ENCODE data around the gene MDFIC.
"Not testable (repeated sequence)": the region's sequence is repeated elsewhere in the genome, so short reads cannot be mapped to it uniquely, and the experiment has no call there.

MDFIC gene

GRCh38 chr7:114922026-114922651 lies at the start of gene MDFIC:
MDFIC (plus strand) TSS chr7:114922094; CDS start chr7:114923034, 940 bp downstream.
- no peak for DNase-seq

- no peak for DNase-seq
Observed at GRCh38 chr7:114874170-114874569, 47.7 kb upstream of the MDFIC start.

GRCh38 chr7:114875186-114875585 lies 46.7 kb upstream of the MDFIC start:
- DNase-seq, result no peak

- DNase-seq, result no peak
Observed at GRCh38 chr7:114879554-114879953, 42.3 kb upstream of the MDFIC start.

- DNase-seq, result no peak
Observed at GRCh38 chr7:114885836-114886235, 36.1 kb upstream of the MDFIC start.

- no peak for DNase-seq
Observed at GRCh38 chr7:114886241-114886640, 35.7 kb upstream of the MDFIC start.

- not testable (repeated sequence) for DNase-seq
Observed at GRCh38 chr7:114889116-114889515, 32.8 kb upstream of the MDFIC start.

GRCh38 chr7:114889646-114890285 lies 32.1 kb upstream of the MDFIC start:
- no peak for DNase-seq

GRCh38 chr7:114890561-114890960 lies 31.3 kb upstream of the MDFIC start:
- no peak for DNase-seq

- DNase-seq, result no peak
Observed at GRCh38 chr7:114900127-114900526, 21.8 kb upstream of the MDFIC start.

GRCh38 chr7:114901771-114902170 lies 20.1 kb upstream of the MDFIC start:
- DNase-seq, result no peak

GRCh38 chr7:114903131-114903530 lies 18.8 kb upstream of the MDFIC start:
- no peak for DNase-seq

- DNase-seq, result no peak
Observed at GRCh38 chr7:114910787-114911186, 11.1 kb upstream of the MDFIC start.

GRCh38 chr7:114911411-114911810 lies 10.5 kb upstream of the MDFIC start:
- DNase-seq, result no peak

- no peak for DNase-seq
Observed at GRCh38 chr7:114916261-114916892, 5.5 kb upstream of the MDFIC start.

GRCh38 chr7:114917211-114917839 lies 4.6 kb upstream of the MDFIC start:
- DNase-seq, result no peak

GRCh38 chr7:114919587-114919986 lies 2.3 kb upstream of the MDFIC start:
- no peak for DNase-seq

- DNase-seq, result no peak
Observed at GRCh38 chr7:114921631-114922025, 266 bp upstream of the MDFIC start.

- no peak for DNase-seq
Observed at GRCh38 chr7:114922652-114923402, 933 bp downstream of the MDFIC start.

GRCh38 chr7:114923403-114923713 lies 1.5 kb downstream of the MDFIC start:
- DNase-seq, result no peak

GRCh38 chr7:114924038-114924712 lies 2.3 kb downstream of the MDFIC start:
- no peak for DNase-seq

GRCh38 chr7:114925434-114925833 lies 3.5 kb downstream of the MDFIC start:
- no peak for DNase-seq

- DNase-seq, result no peak
Observed at GRCh38 chr7:114928060-114928459, 6.2 kb downstream of the MDFIC start.

Data from NCI-H2029 treated with DMSO at 0.1 percent for 48 hours (cell line).